NCI-H187 treated with DMSO at 0.1 percent for 48 hours (cell line): Measurements from ENCODE around the gene SWI5.
"Not testable (repeated sequence)": the region's sequence is repeated elsewhere in the genome, so short reads cannot be mapped to it uniquely, and the experiment has no call there.

ENCODE experiments used
- DNase-seq: peaks from one replicate; lab custom pipeline; 2025; lab: John Stamatoyannopoulos, UW

The SWI5 gene

GRCh38 chr9:128276008-128276573 is at the start of gene SWI5:
Gene SWI5 (plus strand): TSS chr9:128276276.
- peak; percentile 64 for DNase-seq

- no peak for DNase-seq
Observed at GRCh38 chr9:128226412-128226801, 49.7 kb upstream of the SWI5 start.

DNA sequence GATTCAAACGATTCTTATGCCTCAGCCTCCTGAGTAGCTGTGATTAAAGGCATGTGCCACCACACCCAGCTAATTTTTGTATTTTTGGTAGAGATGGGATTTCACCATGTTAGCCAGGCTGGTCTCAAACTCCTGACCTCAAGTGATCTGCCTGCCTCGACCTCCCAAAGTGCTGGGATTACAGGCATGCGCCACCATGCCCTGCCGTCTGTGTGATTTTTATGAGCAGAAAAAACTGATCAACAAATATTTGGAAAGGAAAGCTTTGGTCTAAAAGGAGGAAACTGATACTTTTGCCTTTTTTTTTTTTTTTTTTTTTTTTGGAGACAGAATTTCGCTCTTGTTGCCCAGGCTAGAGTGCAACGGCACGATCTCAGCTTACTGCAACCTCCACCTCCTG is 45.2 kb upstream of the SWI5 start:
- DNase-seq, result not testable (repeated sequence)

GRCh38 chr9:128231638-128232527 is 44.2 kb upstream of the SWI5 start:
- no peak for DNase-seq

DNA sequence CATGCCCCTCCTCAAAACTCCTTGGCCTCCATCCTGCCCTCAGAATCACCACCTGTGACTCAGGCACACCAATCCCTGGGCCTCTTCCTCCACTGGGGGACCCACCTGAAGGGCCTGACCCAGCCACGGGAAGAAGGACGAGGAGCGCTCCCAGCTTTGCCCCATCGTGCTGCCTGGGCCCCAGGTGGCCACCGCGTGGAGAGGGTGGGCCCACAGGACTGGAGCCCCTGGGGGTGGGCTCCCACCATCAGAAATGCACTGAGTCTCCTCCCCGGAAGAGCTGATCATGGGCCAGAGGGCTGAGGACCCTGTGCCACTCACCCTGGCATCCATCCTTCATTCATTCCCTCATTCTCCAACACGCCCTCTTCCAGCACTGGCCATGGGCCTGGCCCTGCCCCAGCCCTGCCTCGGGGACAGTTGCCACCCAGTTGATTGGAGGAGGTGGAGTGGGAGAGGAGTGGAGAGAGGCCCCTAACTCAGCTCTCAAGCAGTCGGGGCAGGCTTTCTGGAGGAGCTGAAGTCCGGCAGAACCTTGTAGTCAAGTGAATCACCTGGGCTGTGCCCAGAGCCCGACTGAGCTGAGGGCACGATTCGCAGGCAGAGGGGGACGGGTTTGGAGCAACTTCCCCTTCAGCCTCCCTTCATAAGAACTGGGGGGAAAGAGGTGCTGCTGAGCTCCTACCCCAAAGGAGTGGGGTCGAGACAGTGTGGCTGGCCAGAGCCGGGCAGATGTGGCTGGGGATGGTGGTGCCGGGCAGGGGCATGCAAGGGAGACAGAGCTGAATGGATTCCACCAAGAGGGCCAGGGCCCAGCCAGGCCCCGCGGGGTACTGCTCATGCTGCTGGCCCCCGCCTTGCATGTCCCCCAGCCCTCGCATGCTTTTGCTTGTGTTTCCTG is 43.3 kb upstream of the SWI5 start:
- no peak for DNase-seq

DNA sequence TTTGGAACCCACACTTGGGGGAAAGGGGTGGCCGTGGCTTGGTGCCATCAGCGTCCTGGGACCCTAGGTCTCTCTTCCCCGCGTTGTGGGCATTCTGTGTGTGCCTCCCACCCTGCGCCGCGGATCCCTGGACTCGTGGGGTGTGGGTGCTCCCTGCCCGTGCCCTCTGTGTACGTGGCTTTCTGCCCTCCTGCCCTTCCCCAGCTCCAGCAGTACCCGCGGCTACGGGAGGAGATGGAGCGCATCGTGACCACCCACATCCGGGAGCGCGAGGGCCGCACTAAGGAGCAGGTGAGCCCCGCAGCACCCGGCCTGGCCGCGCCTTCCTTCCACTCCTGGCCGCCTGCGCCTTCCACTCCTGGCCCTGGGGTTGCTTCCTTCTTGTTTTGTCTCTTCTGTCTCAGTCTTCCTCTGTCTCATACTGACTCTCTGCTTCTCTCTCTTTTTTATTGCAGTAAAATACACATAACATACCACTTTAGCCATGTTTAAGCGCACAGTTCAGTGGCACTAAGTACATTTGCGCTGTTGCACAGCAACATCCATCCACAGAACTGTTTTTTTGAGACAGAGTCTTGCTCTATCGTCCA is 42.2 kb upstream of the SWI5 start:
- DNase-seq, result no peak

GRCh38 chr9:128242124-128242523 is 34.0 kb upstream of the SWI5 start:
- no peak for DNase-seq

DNA sequence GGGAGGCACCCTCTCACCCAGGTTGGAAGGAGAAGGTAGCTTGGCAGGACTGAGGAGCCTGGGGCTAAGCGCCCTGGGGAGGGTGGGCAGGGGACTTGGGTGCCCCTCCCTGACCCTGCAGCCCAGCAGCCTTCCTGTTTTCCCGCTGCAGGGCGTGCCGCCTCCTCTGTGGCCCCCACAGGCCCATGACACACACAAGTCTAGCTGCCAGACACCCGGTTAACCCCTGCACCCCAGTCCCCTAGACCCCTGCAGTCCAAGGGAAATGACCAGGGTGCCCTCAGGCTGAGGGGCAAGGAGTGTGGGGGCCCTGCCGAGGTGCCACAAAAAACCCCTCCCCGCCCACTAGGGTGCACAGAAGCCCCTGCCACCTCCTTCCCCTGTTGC is 33.3 kb upstream of the SWI5 start:
- DNase-seq, result no peak

DNA sequence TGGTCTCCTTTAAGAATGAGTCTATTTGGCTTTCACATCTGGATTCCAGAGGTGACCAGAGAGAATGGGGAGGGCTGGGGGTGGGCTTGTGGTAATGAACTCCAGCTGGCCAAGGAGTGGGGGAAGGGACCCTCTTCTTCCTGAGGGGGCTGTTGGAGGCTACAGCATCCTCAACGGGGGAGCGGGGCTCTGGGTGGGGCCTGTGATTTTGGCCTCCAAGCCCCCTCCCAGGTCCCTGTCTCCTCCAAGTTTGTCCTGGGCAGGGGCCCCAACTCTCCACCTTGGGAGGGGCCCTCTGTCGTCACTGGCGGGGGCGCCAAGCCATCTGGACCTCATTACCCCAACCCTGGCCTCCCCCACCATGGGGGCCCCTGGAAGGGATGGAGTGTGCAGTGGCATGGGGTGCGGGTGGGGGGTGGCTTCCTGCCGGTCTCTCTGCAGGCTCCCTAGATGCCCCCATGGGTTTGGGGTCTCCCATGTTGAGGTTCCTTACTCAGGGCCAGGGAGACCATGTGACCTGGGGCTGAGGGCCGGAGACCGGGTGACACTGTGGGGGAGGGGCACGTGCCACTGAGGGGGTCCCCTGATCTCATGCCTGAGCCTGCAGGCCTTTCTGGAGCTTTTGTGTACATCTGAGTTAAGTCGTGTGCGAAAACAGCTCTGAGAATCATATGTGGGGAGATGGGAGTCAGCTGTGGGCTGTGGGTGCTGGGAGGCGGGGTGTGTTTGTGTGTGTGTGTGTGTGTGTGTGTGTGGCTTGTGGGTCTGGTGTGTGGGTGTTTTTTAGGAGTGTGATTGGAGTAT is 32.7 kb upstream of the SWI5 start:
- no peak for DNase-seq

GRCh38 chr9:128244091-128244836 is 31.8 kb upstream of the SWI5 start:
- no peak for DNase-seq

DNA sequence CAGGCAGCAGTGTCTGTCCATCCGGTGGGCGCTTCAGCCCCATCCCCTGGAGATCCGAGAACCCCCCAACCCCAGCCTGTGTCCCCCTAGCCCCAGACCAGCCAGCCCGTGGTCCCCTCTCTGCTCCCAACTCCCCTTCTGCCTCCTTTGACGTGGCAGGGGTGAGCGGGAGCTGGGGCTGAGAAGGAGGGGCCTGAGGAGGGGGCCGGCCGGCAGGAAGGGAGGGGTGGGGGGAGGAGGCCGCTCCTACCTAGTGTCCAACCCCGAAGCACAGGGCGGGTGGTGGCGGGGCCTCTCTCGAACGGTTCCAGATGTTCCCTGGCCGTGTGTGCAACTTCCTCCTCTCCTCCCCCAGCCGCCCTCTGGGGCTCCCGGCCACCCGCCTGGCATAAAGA is 31.2 kb upstream of the SWI5 start:
- DNase-seq, result no peak

DNA sequence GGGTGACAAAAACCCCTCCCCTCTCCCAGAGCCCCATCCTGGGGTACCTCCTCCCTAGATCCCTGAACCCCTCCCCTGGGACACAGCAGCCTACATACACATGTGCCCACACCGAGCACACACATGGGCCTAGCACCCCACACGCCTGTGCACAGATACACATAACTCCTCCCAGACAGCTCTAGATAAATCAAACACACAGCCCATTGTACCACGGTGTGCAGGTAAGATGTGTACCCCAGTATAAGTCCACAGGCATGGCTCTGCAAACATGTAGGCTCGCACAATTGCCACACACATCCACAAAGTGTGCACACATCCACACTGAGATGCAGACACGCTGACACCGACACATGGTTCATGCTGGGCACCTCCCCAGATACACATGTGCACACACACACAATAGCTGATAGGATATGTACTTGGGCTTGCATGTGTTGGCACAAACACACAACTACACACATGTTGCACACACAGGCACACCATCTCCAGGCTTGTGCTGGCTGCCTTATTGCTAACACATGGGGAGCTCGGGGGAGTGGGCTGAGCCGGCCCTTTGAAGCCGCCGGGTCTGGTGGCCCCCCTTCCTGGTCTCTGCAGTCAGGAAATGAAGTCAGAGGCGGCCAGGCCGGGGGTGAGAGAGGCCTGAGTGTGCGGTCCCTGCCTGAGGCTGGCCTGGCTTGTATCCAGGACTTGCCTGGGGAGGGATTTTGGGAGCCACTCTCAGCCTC is 30.5 kb upstream of the SWI5 start:
- no peak for DNase-seq

DNA sequence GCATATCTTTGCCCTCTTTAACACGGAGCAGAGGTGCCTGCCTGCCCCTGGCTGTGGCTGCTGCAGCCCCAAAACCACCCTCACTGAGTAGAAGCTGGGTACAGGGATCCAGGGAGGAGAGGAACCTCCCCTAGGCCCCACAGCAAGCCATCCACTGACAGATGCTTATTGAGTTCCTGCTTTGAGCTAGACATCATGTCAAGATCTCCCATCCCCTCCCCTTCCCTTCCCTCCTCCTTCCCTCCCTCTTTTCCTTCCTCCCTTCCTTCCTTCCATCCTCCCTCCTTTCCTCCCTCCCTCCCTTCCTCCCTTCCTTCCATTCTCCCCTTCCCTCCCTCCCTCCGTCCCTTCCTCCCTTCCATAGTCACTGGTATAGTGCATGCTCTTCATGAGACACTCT is 29.6 kb upstream of the SWI5 start:
- DNase-seq, result no peak

GRCh38 chr9:128247226-128247803 is 28.8 kb upstream of the SWI5 start:
- no peak for DNase-seq

GRCh38 chr9:128249558-128249907 is 26.5 kb upstream of the SWI5 start:
- DNase-seq, result no peak

DNA sequence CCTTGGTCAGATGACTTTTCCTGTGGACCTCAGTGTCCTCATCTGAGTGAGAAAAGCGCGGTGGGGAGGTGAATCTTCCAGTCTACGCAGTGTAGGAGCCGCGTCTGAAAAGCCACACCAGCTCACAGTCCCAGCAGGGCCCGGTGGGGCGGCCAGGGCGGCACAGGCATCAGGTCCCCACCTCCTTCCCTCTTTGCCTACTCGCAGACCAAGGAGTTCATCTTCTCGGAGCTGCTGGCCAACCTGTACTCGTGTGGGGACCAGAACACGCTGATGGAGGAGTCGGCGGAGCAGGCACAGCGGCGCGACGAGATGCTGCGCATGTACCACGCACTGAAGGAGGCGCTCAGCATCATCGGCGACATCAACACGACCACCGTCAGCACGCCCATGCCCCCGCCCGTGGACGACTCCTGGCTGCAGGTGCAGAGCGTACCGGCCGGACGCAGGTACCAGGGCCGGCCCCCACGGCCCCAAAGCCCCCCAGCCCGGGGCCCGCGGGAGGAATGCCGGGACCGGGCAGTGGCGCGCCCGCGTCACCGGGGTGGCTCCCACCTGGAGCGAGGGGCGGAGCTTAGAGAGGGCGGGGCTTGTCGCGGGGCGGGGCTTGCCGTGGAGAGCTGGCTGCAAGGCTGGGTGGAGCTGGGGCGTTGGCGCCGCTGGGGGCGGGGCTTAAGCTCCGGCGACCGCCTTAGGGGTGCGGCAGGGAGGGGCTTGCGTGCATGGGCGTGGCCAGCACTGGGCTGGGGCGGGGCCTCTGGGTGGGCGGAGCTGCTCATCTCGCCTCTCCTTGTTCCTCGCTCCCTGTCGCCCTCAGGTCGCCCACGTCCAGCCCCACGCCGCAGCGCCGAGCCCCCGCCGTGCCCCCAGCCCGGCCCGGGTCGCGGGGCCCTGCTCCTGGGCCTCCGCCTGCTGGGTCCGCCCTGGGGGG is 25.9 kb upstream of the SWI5 start:
- peak; percentile 26 for DNase-seq

DNA sequence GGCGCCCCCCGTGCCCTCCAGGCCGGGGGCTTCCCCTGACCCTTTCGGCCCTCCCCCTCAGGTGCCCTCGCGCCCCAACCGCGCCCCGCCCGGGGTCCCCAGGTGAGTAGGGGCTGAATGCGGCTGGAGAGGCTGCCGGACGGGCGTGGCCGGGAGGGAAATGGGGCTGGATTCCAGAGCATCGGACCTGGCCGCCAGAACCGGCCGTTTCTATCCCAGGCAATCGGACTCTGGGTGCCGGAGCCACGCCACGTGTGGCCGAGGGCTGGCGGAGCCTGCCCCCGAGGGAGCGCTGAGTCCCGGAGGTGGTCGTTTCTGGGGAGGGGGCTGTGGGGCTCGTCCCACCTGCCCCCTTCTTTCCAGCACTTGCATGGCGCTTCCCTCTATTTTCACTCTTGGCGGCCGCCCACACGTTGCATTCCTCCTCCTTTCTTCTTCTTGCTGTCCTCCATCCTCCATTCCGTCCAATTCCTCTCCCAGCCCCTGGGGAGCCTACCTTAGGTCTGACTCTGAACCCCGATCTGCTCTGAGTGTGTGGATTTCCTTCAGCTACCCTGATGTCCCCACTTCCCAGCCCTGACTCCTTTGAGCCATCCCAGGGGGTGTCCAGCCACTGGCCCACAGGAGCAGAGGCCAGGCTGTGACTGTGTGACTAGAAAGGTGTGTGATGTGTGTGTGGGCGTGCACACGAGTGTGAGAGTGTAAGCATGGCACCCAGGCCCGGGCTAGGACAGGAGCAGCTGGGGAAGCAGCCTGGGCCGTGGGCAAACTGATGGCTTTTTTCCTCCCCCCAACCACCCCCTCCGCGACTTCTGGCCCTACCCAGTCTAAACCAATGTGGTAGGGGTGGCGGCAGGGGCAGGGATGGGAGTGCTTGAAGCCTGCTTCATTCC is 25.0 kb upstream of the SWI5 start:
- DNase-seq, result no peak

DNA sequence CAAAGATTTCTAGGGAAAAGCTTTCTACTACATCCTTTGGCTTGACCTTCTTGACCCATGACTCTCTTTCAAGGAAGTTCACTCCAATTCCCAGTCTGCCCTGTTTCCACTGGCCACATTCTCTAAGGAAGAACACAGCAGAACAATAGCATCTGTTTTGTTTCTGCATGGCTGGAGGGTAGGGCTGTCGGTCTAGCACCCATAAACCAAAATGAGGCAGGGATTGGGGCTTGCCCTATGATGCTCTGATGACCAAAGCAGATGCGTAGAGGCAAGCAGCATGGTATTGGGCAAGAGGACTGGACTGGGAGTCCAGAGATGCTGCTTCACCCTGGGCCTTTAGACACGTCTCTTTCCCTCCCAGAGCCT is 24.4 kb upstream of the SWI5 start:
- DNase-seq, result no peak
